ENCODE results near the gene XCL2. TPM values are rescaled to one million over a fixed set of nuclear protein-coding genes. Genes with fewer than 3 reads are reported as not detected.

XCL2 gene
- total RNA-seq, 1 donor from 2014 or later: not detected

DNA sequence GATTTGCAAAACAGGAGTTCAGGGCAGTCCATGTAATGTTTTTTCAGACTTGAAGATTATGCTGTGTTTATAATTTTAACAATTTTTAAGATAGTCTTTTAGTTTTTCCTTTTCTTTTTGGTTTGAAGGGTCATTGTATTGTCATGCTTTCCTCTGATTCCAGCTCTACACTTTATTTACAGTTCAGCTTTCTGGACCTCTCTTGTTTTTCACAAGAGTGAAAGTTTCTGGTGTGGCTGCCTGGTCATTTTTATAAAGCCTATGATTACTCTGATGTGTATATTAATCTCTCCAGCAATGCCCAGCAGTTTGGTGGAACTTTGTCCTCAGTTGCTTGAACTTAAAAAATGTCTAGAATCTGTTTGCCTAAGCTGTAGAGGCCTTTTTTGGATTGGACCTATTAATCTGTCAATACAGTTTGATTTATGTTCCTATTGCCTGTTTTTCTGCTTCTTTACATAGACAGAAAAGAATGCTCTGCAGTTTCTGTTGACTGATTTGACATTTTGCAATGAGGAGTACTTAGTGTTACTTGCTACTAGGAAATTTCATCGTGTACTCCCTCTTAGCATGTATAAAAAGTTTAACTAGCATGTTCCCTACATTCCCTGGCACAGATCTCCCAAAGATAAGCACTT lies 52.2 kb downstream of the XCL2 start:
- no peak for DNase-seq (ENCODE audit: low spot score)
- Histone ChIP-seq H3F3A (ENCODE audit: low read depth) (no peaks in the 10 kb centered on the region), H3K36me3 (no peaks in the 10 kb centered on the region), H3K79me2 (ENCODE audit: low read depth) (no peaks in the 10 kb centered on the region), H2AFZ (replicated peaks) (no peak overlapping the region), H3K27me3 (no peaks in the 10 kb centered on the region), H3K27ac (no peak overlapping the region), H3K9me3 (ENCODE audit: low read depth) (no peaks in the 10 kb centered on the region), H3K9ac (no peak overlapping the region), H4K20me1 (ENCODE audit: low read depth) (no peaks in the 10 kb centered on the region), H3K4me1 (no peaks in the 10 kb centered on the region), H3K4me2 (no peak overlapping the region), H3K4me3 (no peak overlapping the region)
- Mint-ChIP-seq H3K4me3 (no peak overlapping the region), H3K4me1 (no peaks in the 10 kb centered on the region), H3K9me3 (no peaks in the 10 kb centered on the region), H3K27me3 (ENCODE audit: insufficient read depth, low read depth) (no peaks in the 10 kb centered on the region), H3K36me3 (no peaks in the 10 kb centered on the region), H3K27ac (no peak overlapping the region)
- TF ChIP-seq EZH2 (IDR thresholded peaks at IDR 0.05) (no peak), EZH2phosphoT487 (IDR thresholded peaks at IDR 0.05) (no peak)
- TF ChIP-seq, protein P1, sequence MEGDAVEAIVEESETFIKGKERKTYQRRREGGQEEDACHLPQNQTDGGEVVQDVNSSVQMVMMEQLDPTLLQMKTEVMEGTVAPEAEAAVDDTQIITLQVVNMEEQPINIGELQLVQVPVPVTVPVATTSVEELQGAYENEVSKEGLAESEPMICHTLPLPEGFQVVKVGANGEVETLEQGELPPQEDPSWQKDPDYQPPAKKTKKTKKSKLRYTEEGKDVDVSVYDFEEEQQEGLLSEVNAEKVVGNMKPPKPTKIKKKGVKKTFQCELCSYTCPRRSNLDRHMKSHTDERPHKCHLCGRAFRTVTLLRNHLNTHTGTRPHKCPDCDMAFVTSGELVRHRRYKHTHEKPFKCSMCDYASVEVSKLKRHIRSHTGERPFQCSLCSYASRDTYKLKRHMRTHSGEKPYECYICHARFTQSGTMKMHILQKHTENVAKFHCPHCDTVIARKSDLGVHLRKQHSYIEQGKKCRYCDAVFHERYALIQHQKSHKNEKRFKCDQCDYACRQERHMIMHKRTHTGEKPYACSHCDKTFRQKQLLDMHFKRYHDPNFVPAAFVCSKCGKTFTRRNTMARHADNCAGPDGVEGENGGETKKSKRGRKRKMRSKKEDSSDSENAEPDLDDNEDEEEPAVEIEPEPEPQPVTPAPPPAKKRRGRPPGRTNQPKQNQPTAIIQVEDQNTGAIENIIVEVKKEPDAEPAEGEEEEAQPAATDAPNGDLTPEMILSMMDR (IDR thresholded peaks at IDR 0.05): no peak

Other genes with a start within 250 kb of the XCL2 start
- 0.59 TPM in 1 of 2 replicates, not detected in the other for gene XCL1, start 32.6 kb upstream of the XCL2 start, total RNA-seq (ENCODE audit: low replicate concordance)
- not detected in 2 replicates for gene DPT, start 185.2 kb upstream of the XCL2 start, total RNA-seq (ENCODE audit: low replicate concordance)

Measured in neural progenitor cell (in vitro differentiated cells).